T-helper 17 cell (primary cell): ENCODE data around the gene OR51B6. TPM values are rescaled to one million over a fixed set of nuclear protein-coding genes. Genes with fewer than 3 reads are reported as not detected.

Source experiments
- ATAC-seq: fragments of 150-1000 bp; cut with Tn5 transposase; 2 replicates; pipeline ENCODE4 v1.10.0; 2021; ENCODE audit warnings: mild to moderate bottlenecking, moderate library complexity
- DNase-seq, 3 donors: peaks; one replicate each; pipeline versions ENCODE4 v3.0.0 to v3.0.0-alpha.2; 2020 to 2021
- H3K9me3 ChIP-seq: one replicate; pipeline ENCODE4 v1.7.0; 2013; ENCODE audit warnings: low read length, mild to moderate bottlenecking; ENCODE audit not compliant: control insufficient read depth, poor library complexity, severe bottlenecking
- H3K27ac Mint-ChIP-seq: one replicate; pipeline ENCODE4 v1.8.0; 2022; ENCODE audit warnings: mild to moderate bottlenecking, moderate library complexity, mixed read lengths
- H3K27me3 Mint-ChIP-seq: one replicate; pipeline ENCODE4 v1.8.0; 2022; ENCODE audit warnings: mixed read lengths
- H3K36me3 Mint-ChIP-seq: one replicate; pipeline ENCODE4 v1.8.0; 2022; ENCODE audit warnings: low read depth, mixed read lengths
- H3K4me1 Mint-ChIP-seq: one replicate; pipeline ENCODE4 v1.8.0; 2022; ENCODE audit warnings: mild to moderate bottlenecking, mixed read lengths
- H3K4me3 Mint-ChIP-seq: one replicate; pipeline ENCODE4 v1.8.0; 2022; ENCODE audit warnings: mild to moderate bottlenecking, moderate library complexity, mixed read lengths
- total RNA-seq, 4 donors: library from RNA in 2 of 4; stranded (reverse) in 2 of 4; gene quantifications; one replicate each; pipeline ENCODE4 v1.2.3 and lab custom pipeline; 2022 to 2026

OR51B6 gene
- total RNA-seq, 2 donors from 2014 or later: not detected

DNA sequence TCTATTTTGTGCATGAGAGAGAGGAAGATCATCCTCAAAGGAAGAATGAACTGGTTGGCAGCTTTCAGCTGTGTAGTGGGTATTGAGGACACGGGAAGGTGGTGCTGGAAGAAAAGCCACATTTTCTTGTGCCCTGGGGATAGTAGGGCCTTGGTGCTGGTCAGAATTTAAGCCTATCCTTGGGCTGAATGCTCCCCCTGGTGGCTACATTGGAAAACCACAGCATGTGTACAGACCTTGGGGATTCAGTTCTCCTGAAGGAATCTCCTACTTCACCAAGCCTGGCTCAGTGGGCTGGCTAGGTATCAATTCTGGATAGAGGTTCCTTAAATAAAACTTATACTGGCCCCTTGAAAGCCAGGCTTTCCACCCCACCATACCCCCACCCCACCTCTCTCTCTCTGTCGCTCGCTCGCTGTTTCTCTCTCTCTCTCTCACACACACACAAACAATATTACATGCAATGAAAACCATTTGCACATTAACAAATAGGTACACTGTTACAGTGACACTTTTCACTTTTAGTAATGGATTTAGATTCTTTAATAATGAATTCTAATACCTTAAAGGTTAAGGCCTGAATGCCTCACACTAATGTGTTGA lies 29.5 kb downstream of the OR51B6 start:
- ATAC-seq (no peak), DNase-seq (no peak)
- H3K4me1 Mint-ChIP-seq: no peaks in the 10 kb centered on the region
- H3K4me3 Mint-ChIP-seq: no peak overlapping the region
- peaks cover 15% of the 10 kb centered on the region for H3K27me3 Mint-ChIP-seq
- H3K36me3 Mint-ChIP-seq: no peaks in the 10 kb centered on the region
- H3K9me3 ChIP-seq: no peaks in the 10 kb centered on the region
- no peak overlapping the region for H3K27ac Mint-ChIP-seq

DNA sequence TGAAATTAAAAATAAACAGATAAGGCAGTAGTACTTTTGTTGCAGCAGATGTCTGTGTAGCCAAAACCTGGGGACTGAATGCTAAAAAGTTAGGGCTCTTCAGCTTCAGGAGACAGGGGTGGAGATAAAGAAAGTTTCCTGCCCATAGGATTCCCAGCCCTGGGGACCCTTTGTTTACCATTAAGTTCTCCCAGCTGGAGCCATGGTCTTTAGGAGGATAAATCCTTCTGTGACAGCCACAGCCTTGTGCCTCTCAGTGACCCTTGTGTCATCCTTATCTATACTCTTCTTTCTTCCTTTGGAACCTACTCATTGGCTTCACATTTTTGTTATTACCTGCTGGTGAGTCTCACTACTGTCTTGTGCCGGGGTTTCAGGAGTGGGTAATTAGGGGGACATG lies 32.3 kb downstream of the OR51B6 start, which contains the start of gene OR51M1:
Gene OR51M1, plus strand, starts transcription at position 237 of the 400 bp plus-strand sequence. CDS start 5,587 bp downstream, outside the sequence.
- no peaks in the 10 kb centered on the region for H3K4me1 Mint-ChIP-seq
- no peak for ATAC-seq
- H3K27me3 Mint-ChIP-seq: peaks cover 15% of the 10 kb centered on the region
- no peak within 1 kb of the TSS for H3K4me3 Mint-ChIP-seq
- H3K36me3 Mint-ChIP-seq: no peaks in the 10 kb centered on the region
- no peak for DNase-seq
- no peak within 1 kb of the TSS for H3K27ac Mint-ChIP-seq
- no peaks in the 10 kb centered on the region for H3K9me3 ChIP-seq

DNA sequence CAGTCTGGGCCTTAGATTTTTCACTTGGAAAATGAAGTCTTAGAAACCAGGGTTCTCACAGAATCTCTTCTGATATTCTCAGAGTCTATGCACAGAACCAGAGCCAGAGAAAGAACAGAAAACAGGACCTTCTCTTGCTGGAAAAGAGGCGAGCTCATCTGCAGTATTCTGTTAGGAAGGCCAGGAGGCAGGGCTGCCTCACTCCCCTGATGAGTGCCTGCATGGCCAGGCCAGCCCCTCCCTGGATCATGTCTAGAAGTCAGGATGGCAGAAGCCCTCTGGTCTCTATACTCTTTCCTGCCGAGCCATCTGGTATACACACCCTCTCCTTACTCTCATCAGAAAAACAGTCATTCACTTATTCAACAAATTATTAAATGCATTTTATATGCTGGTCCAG lies 33.0 kb downstream of the OR51B6 start:
- Mint-ChIP-seq H3K4me3 (no peak overlapping the region), H3K27ac (no peak overlapping the region), H3K36me3 (no peaks in the 10 kb centered on the region), H3K27me3 (peaks cover 15% of the 10 kb centered on the region), H3K4me1 (no peaks in the 10 kb centered on the region)
- no peaks in the 10 kb centered on the region for H3K9me3 ChIP-seq
- DNase-seq (no peak), ATAC-seq (no peak)

DNA sequence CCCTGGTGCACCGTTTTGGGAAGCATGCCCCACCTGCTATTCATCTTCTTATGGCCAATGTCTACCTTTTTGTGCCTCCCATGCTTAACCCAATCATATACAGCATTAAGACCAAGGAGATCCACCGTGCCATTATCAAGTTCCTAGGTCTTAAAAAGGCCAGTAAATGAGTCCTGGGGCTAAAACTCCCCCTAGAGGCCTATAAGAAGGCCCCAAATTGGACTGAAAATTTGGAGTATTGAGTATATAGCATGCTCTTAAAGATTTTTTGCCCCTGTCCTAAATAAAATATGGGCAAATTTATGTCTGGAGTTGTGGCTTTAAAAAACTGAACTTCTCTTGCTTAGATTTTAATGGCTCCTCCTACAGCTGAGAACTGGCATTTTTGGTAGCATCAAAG lies 38.9 kb downstream of the OR51B6 start:
- Mint-ChIP-seq H3K4me1 (no peaks in the 10 kb centered on the region), H3K36me3 (no peaks in the 10 kb centered on the region), H3K27me3 (peaks cover 20% of the 10 kb centered on the region), H3K27ac (no peak overlapping the region), H3K4me3 (no peak overlapping the region)
- ATAC-seq (no peak), DNase-seq (no peak)
- no peaks in the 10 kb centered on the region for H3K9me3 ChIP-seq

DNA sequence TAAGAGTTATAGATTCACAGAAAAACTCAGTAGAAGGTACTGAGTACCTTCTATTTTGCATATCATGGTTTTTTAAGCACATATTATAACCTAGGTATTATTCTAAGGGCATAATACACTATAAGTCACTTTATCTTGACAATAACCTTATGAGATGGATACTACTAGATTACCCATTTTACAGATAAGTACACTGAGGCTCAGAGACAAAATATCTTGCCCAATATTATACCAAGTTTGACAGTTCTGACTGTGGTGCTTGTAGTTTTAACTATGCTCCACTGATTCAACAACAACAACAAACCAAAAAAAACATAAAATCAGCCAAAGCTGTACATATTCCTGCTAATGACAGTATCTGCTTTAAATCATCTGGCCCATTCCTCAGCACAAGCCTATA lies 42.8 kb downstream of the OR51B6 start:
- Mint-ChIP-seq H3K27ac (no peak overlapping the region), H3K4me1 (no peaks in the 10 kb centered on the region), H3K36me3 (no peaks in the 10 kb centered on the region)

DNA sequence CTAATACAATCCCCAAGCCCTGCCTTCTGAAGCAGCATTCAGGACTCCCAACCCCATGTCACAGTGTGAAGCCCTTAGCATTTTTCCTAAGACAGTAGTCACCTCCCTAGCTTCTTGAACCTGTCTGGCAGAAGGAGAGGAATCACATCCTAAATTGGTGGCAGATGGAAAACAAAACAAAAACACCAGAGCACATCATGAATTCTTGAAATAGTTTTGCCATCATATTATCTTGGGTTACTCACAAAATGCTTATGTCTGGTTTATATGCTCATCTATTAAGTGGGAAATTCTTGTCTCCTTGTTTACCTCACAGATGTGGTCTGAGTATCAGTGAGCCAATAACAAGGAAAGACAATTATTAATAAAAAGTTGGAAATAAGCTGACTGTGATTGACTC lies 47.6 kb downstream of the OR51B6 start:
- DNase-seq (no peak), ATAC-seq (no peak)
- H3K27me3 Mint-ChIP-seq: peaks cover 10% of the 10 kb centered on the region
- H3K27ac Mint-ChIP-seq: no peak overlapping the region
- no peaks in the 10 kb centered on the region for H3K9me3 ChIP-seq
- H3K4me3 Mint-ChIP-seq: no peak overlapping the region
- H3K36me3 Mint-ChIP-seq: no peaks in the 10 kb centered on the region
- H3K4me1 Mint-ChIP-seq: no peaks in the 10 kb centered on the region

More for the DNA sequence above, 42.8 kb downstream of the OR51B6 start:
- no peak overlapping the region for H3K4me3 Mint-ChIP-seq
- ATAC-seq (no peak), DNase-seq (no peak)
- no peaks in the 10 kb centered on the region for H3K9me3 ChIP-seq
- peaks cover 21% of the 10 kb centered on the region for H3K27me3 Mint-ChIP-seq

Other genes starting within 250 kb of the OR51B6 start
- gene OR52A5, start 213.2 kb upstream of the OR51B6 start, total RNA-seq: not detected
- gene OR52A1, start 196.8 kb upstream of the OR51B6 start, total RNA-seq: not detected
- gene OR51V1, start 150.8 kb upstream of the OR51B6 start, total RNA-seq: not detected
- gene HBB, start 124.4 kb upstream of the OR51B6 start, total RNA-seq: 1 to 10 TPM in 1 of 2 donors, not detected in 1; 1.3 TPM
- gene HBD, start 117.0 kb upstream of the OR51B6 start, total RNA-seq: 1 to 10 TPM in 1 of 2 donors, not detected in 1; 1.0 TPM
- gene HBG1, start 101.7 kb upstream of the OR51B6 start, total RNA-seq: not detected
- 1 to 10 TPM in 1 of 2 donors, not detected in 1; 1.7 TPM for gene HBG2, start 96.7 kb upstream of the OR51B6 start, total RNA-seq
- gene HBE1, start 81.6 kb upstream of the OR51B6 start, total RNA-seq: not detected
- gene OR51B4, start 49.6 kb upstream of the OR51B6 start, total RNA-seq: not detected
- gene OR51B2, start 27.2 kb upstream of the OR51B6 start, total RNA-seq: not detected
- gene OR51B5, start 8.0 kb upstream of the OR51B6 start, total RNA-seq: under 1 TPM in 1 of 2 donors, not detected in 1; 0.40 TPM
- gene OR51M1, start 32.3 kb downstream of the OR51B6 start, total RNA-seq: not detected
- not detected for gene OR51Q1, start 70.6 kb downstream of the OR51B6 start, total RNA-seq
- gene OR51I1, start 90.0 kb downstream of the OR51B6 start, total RNA-seq: not detected
- gene OR51I2, start 97.8 kb downstream of the OR51B6 start, total RNA-seq: not detected
- gene OR52D1, start 137.2 kb downstream of the OR51B6 start, total RNA-seq: not detected
- under 1 TPM in 1 of 2 donors, not detected in 1; 0.20 TPM for gene UBQLN3, start 158.4 kb downstream of the OR51B6 start, total RNA-seq
- under 1 TPM; 0.29 to 0.42 TPM for gene UBQLNL, start 165.2 kb downstream of the OR51B6 start, total RNA-seq
- gene OR52H1, start 197.0 kb downstream of the OR51B6 start, total RNA-seq: not detected
- not detected for gene OR52B6, start 229.4 kb downstream of the OR51B6 start, total RNA-seq
- gene TRIM6, start 245.1 kb downstream of the OR51B6 start, total RNA-seq: not detected